WTC11 (cell line): ENCODE measurements around the gene PIK3R1. TPM values are rescaled to one million over a fixed set of nuclear protein-coding genes. Genes with fewer than 3 reads are reported as not detected.

Experiments used
- ATAC-seq: fragments of 200-7000 bp; cut with Tn5 transposase; 2 replicates; pipeline ENCODE4 v1.10.0; 2021; ENCODE audit warnings: mild to moderate bottlenecking, moderate library complexity
- CTCF ChIA-PET: fragments of 300-600 bp; sonication (Branson Sonifier 250); formaldehyde crosslinking; loops from one replicate; lab custom pipeline; 2021; ENCODE audit warnings: antibody characterized with exemption; lab: Charles Lee
- POLR2A ChIA-PET: fragments of 350-600 bp; sonication (Branson Sonifier 250); formaldehyde crosslinking; loops from one replicate; lab custom pipeline; 2021; ENCODE audit warnings: antibody characterized with exemption; lab: Charles Lee
- DNase-seq: peaks from one replicate; pipeline ENCODE4 v3.0.0; 2021; ENCODE audit warnings: low spot score
- H3K27ac Mint-ChIP-seq: 2 replicates; pipeline ENCODE4 v1.8.0; 2021; ENCODE audit warnings: mixed read lengths
- H3K27me3 Mint-ChIP-seq: 2 replicates; pipeline ENCODE4 v1.8.0; 2021; ENCODE audit warnings: low read depth, mild to moderate bottlenecking, moderate library complexity, mixed read lengths
- H3K36me3 Mint-ChIP-seq: 2 replicates; pipeline ENCODE4 v1.8.0; 2021; ENCODE audit warnings: mixed read lengths
- H3K4me1 Mint-ChIP-seq: 2 replicates; pipeline ENCODE4 v1.8.0; 2022; ENCODE audit warnings: mixed read lengths
- H3K4me3 Mint-ChIP-seq: 2 replicates; pipeline ENCODE4 v1.8.0; 2021; ENCODE audit warnings: mild to moderate bottlenecking, moderate library complexity, mixed read lengths
- H3K9me3 Mint-ChIP-seq: 2 replicates; pipeline ENCODE4 v1.8.0; 2021; ENCODE audit warnings: mixed read lengths
- ATF6 ChIP-seq: sonication (generic); formaldehyde crosslinking; IDR thresholded peaks from 2 replicates; pipeline ENCODE4 v1.8.1; 2023; ENCODE audit warnings: mild to moderate bottlenecking, missing genetic modification reagents
- CBFB ChIP-seq: sonication (generic); formaldehyde crosslinking; IDR thresholded peaks from 2 replicates; pipeline ENCODE4 v1.8.1; 2022; ENCODE audit warnings: mild to moderate bottlenecking, low read depth, missing genetic modification reagents
- CREB1 ChIP-seq: sonication (generic); formaldehyde crosslinking; IDR thresholded peaks from 2 replicates; pipeline ENCODE4 v1.8.0; 2023; ENCODE audit warnings: mild to moderate bottlenecking, missing genetic modification reagents
- CTCF ChIP-seq: fragments of 200-600 bp; IDR thresholded peaks from 2 replicates; pipeline ENCODE4 v1.8.0; 2022; ENCODE audit warnings: antibody characterized with exemption
- ETV6 ChIP-seq: sonication (generic); formaldehyde crosslinking; IDR thresholded peaks from 2 replicates; pipeline ENCODE4 v1.8.1; 2022; ENCODE audit warnings: mild to moderate bottlenecking, missing genetic modification reagents
- GABPB1 ChIP-seq: sonication (generic); formaldehyde crosslinking; IDR thresholded peaks from 2 replicates; pipeline ENCODE4 v1.8.1; 2023; ENCODE audit warnings: mild to moderate bottlenecking, missing genetic modification reagents
- HMGA2 ChIP-seq: fragments of 250-450 bp; sonication (Bioruptor Pico); IDR thresholded peaks from 2 replicates; pipeline ENCODE4 v1.4.0; 2021; ENCODE audit warnings: mild to moderate bottlenecking, moderate library complexity
- HMGXB4 ChIP-seq: sonication (generic); formaldehyde crosslinking; IDR thresholded peaks from 2 replicates; pipeline ENCODE4 v1.8.1; 2023; ENCODE audit warnings: mild to moderate bottlenecking, moderate library complexity, missing genetic modification reagents
- IRF2 ChIP-seq: sonication (generic); formaldehyde crosslinking; IDR thresholded peaks from 2 replicates; pipeline ENCODE4 v1.8.0; 2022; ENCODE audit warnings: low read depth, missing genetic modification reagents, borderline replicate concordance
- MYBL2 ChIP-seq: sonication (generic); formaldehyde crosslinking; IDR thresholded peaks from 2 replicates; pipeline ENCODE4 v1.8.1; 2023; ENCODE audit warnings: mild to moderate bottlenecking, moderate library complexity, missing genetic modification reagents
- NFATC4 ChIP-seq: fragments of 250-450 bp; sonication (Bioruptor Pico); IDR thresholded peaks from 2 replicates; pipeline ENCODE4 v1.9.0; 2021; ENCODE audit warnings: mild to moderate bottlenecking
- RORB ChIP-seq: fragments of 250-450 bp; sonication (Bioruptor Pico); IDR thresholded peaks from 2 replicates; pipeline ENCODE4 v1.9.0; 2021; ENCODE audit warnings: mild to moderate bottlenecking
- SOX15 ChIP-seq: fragments of 250-450 bp; sonication (Bioruptor Pico); IDR thresholded peaks from 2 replicates; pipeline ENCODE4 v1.9.0; 2021; ENCODE audit warnings: mild to moderate bottlenecking
- TCF7 ChIP-seq: sonication (generic); formaldehyde crosslinking; IDR thresholded peaks from 2 replicates; pipeline ENCODE4 v1.8.0; 2022; ENCODE audit warnings: mild to moderate bottlenecking, low read depth, missing genetic modification reagents, moderate library complexity
- USF1 ChIP-seq: sonication (generic); formaldehyde crosslinking; IDR thresholded peaks from 2 replicates; pipeline ENCODE4 v1.8.0; 2022; ENCODE audit warnings: mild to moderate bottlenecking, missing genetic modification reagents
- USF2 ChIP-seq: sonication (generic); formaldehyde crosslinking; IDR thresholded peaks from 2 replicates; pipeline ENCODE4 v1.8.1; 2023; ENCODE audit warnings: mild to moderate bottlenecking, missing genetic modification reagents, moderate library complexity
- ZNF138 ChIP-seq: sonication (generic); formaldehyde crosslinking; conservative IDR thresholded peaks from 2 replicates; pipeline ENCODE4 v1.8.1; 2022; ENCODE audit warnings: mild to moderate bottlenecking, moderate library complexity, missing genetic modification reagents
- ZNF281 ChIP-seq: sonication (generic); formaldehyde crosslinking; IDR thresholded peaks from 2 replicates; pipeline ENCODE4 v1.8.0; 2023; ENCODE audit warnings: mild to moderate bottlenecking, missing genetic modification reagents
- total RNA-seq: library from RNA; stranded (reverse); gene quantifications from 3 replicates; pipeline ENCODE4 v1.2.3, GENCODE V29; 2021

PIK3R1 gene
- total RNA-seq, 1 experiment from 2014 or later = 11.3 TPM

- TF ChIP-seq ATF6 (CRISPR knock-in tag) = no peak
- TF ChIP-seq ETV6 (CRISPR knock-in tag) = no peak
- no peak for TF ChIP-seq ZNF138 (CRISPR knock-in tag)
- no peak for TF ChIP-seq MYBL2 (CRISPR knock-in tag)
- TF ChIP-seq ZNF281 (CRISPR knock-in tag) = no peak
Observed at GRCh38 chr5:68347536-68347935, 132.0 kb downstream of the PIK3R1 start (continued).

- no peak for ATAC-seq
- Mint-ChIP-seq H3K27me3 (no peaks in the 10 kb centered on the region), H3K4me3 (no peak overlapping the region), H3K36me3 (peaks cover 8% of the 10 kb centered on the region), H3K4me1 (peaks cover 18% of the 10 kb centered on the region), H3K27ac (no peak overlapping the region), H3K9me3 (peaks cover 25% of the 10 kb centered on the region)
- no peak for DNase-seq
- POLR2A ChIA-PET = no interaction called here
- TF ChIP-seq TCF7 (CRISPR knock-in tag) (no peak), HMGA2 (CRISPR knock-in tag) (no peak), CBFB (no peak), GABPB1 (CRISPR knock-in tag) (no peak), RORB (CRISPR knock-in tag) (no peak), USF2 (CRISPR knock-in tag) (no peak), HMGXB4 (no peak), CREB1 (CRISPR knock-in tag) (no peak), SOX15 (CRISPR knock-in tag) (no peak), NFATC4 (CRISPR knock-in tag) (no peak), CTCF (no peak), IRF2 (CRISPR knock-in tag) (no peak), USF1 (CRISPR knock-in tag) (no peak)
- CTCF ChIA-PET = no interaction called here
Observed at GRCh38 chr5:68348447-68349222, 133.1 kb downstream of the PIK3R1 start.
